ENCODE data around the gene SPACA9. TPM values are rescaled to one million over a fixed set of nuclear protein-coding genes. Genes with fewer than 3 reads are reported as not detected.

Gene SPACA9
- total and polyA plus RNA-seq, 2 experiments from 2014 or later = 1.1 to 1.5 TPM

DNA sequence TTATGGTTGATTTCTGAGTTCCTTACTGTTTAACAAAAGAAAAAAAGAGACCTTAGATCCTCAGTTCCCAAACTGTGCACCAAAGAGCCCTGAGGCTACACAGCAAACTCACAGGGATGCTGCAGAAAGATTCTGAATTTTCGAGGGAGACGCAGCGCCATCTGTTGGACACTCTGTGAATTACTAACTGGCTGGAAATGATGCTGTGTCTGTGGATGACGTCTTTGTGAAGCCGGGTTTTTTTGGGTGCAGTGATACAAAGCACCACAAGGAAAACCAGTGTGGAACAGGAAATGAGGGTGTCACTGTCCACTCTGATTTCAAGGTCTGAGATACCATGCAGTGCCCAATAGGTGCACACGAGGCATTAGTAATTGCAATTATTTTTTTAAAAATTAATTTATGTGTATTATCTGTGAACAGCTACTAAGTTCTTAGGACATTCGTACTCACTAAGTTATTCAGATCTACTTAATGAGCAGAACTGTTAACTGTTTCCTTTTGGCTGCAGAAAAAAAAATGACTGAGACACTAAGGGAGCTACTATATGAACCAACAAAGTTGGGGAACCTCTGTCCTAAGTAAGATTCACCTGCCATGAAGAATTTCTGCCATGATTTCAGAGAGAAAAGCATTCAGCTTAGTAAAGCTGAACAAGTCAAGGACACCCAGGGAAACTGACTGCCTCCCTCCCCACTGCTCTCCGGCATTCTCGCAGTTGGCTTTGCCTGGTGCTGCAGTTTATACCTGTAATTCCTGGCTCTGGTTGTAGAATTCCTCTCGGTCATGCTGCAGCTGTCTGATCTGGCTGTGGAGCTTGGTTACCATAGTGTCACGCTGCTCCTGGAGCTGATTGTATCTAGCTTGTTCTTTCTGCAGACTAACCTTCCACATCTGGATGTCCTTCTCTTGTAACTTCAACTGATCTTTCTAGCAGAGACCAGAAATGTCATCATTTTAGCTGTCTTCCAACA, 23.4 kb downstream of the SPACA9 start:
- Histone ChIP-seq H3K79me2 (replicated peaks; ENCODE audit: insufficient read depth) (no peaks in the 10 kb centered on the region), H2AFZ (no peak overlapping the region), H3K4me2 (0 out of 2 replicates have a peak overlapping the region, but pooled peaks have one; percentile 68), H3K36me3 (ENCODE audit: insufficient read depth) (peaks cover 12% of the 10 kb centered on the region), H3F3A (replicated peaks; ENCODE audit: low read depth) (0 out of 2 replicates have a peak, but pooled peaks cover 5% of the 10 kb centered on the region), H3K4me3 (no peak overlapping the region), H3K4me1 (ENCODE audit: insufficient read depth) (peaks cover 28% of the 10 kb centered on the region), H3K9me2 (ENCODE audit: insufficient read depth) (no peaks in the 10 kb centered on the region), H3K27ac (ENCODE audit: low read depth) (peak overlapping the region; percentile 22; the same call in 1 of the 2 replicates), H3K27me3 (ENCODE audit: insufficient read depth) (no peaks in the 10 kb centered on the region), H4K20me1 (replicated peaks; ENCODE audit: insufficient read depth) (0 out of 2 replicates have a peak, but pooled peaks cover 12% of the 10 kb centered on the region)
- Mint-ChIP-seq H3K4me1 (peaks cover 24% of the 10 kb centered on the region), H3K4me3 (no peak overlapping the region), H3K27me3 (ENCODE audit: insufficient read depth, low read depth, poor library complexity) (peaks cover 5% of the 10 kb centered on the region), H3K9me3 (no peaks in the 10 kb centered on the region), H3K36me3 (ENCODE audit: low read depth) (peaks cover 27% of the 10 kb centered on the region), H3K27ac (no peak overlapping the region)
- peak; percentile 84 for DNase-seq (ENCODE audit: low spot score)
- peak; percentile 67 for TF ChIP-seq CREB1 (CRISPR knock-in tag; IDR thresholded peaks at IDR 0.05; ENCODE audit: low read depth)
- TF ChIP-seq STAT1 (IDR thresholded peaks at IDR 0.05; ENCODE audit: unreplicated experiment) = no peak
- TF ChIP-seq, protein P1, sequence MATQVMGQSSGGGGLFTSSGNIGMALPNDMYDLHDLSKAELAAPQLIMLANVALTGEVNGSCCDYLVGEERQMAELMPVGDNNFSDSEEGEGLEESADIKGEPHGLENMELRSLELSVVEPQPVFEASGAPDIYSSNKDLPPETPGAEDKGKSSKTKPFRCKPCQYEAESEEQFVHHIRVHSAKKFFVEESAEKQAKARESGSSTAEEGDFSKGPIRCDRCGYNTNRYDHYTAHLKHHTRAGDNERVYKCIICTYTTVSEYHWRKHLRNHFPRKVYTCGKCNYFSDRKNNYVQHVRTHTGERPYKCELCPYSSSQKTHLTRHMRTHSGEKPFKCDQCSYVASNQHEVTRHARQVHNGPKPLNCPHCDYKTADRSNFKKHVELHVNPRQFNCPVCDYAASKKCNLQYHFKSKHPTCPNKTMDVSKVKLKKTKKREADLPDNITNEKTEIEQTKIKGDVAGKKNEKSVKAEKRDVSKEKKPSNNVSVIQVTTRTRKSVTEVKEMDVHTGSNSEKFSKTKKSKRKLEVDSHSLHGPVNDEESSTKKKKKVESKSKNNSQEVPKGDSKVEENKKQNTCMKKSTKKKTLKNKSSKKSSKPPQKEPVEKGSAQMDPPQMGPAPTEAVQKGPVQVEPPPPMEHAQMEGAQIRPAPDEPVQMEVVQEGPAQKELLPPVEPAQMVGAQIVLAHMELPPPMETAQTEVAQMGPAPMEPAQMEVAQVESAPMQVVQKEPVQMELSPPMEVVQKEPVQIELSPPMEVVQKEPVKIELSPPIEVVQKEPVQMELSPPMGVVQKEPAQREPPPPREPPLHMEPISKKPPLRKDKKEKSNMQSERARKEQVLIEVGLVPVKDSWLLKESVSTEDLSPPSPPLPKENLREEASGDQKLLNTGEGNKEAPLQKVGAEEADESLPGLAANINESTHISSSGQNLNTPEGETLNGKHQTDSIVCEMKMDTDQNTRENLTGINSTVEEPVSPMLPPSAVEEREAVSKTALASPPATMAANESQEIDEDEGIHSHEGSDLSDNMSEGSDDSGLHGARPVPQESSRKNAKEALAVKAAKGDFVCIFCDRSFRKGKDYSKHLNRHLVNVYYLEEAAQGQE (IDR thresholded peaks at IDR 0.05; ENCODE audit: unreplicated experiment) = no peak
- no peak for TF ChIP-seq JUNB (IDR thresholded peaks at IDR 0.05; ENCODE audit: unreplicated experiment)
- TF ChIP-seq, protein P2, sequence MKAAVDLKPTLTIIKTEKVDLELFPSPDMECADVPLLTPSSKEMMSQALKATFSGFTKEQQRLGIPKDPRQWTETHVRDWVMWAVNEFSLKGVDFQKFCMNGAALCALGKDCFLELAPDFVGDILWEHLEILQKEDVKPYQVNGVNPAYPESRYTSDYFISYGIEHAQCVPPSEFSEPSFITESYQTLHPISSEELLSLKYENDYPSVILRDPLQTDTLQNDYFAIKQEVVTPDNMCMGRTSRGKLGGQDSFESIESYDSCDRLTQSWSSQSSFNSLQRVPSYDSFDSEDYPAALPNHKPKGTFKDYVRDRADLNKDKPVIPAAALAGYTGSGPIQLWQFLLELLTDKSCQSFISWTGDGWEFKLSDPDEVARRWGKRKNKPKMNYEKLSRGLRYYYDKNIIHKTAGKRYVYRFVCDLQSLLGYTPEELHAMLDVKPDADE (IDR thresholded peaks at IDR 0.05) = no peak
- TF ChIP-seq, protein P3, sequence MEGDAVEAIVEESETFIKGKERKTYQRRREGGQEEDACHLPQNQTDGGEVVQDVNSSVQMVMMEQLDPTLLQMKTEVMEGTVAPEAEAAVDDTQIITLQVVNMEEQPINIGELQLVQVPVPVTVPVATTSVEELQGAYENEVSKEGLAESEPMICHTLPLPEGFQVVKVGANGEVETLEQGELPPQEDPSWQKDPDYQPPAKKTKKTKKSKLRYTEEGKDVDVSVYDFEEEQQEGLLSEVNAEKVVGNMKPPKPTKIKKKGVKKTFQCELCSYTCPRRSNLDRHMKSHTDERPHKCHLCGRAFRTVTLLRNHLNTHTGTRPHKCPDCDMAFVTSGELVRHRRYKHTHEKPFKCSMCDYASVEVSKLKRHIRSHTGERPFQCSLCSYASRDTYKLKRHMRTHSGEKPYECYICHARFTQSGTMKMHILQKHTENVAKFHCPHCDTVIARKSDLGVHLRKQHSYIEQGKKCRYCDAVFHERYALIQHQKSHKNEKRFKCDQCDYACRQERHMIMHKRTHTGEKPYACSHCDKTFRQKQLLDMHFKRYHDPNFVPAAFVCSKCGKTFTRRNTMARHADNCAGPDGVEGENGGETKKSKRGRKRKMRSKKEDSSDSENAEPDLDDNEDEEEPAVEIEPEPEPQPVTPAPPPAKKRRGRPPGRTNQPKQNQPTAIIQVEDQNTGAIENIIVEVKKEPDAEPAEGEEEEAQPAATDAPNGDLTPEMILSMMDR (conservative IDR thresholded peaks at IDR 0.05; ENCODE audit: low read depth in 2 of 2) = peak; percentile 88 to 97
- ATAC-seq = peak; percentile 63

Measured in GM23338 (cell line).